Body of pancreas (tissue), 4 donors: ENCODE measurements around the gene LGR6.

Source experiments
- POLR2A ChIP-seq, 3 donors: fragments of 450-650 bp; IDR thresholded peaks; one replicate each; pipeline ENCODE4 v1.6.1; 2016; ENCODE audit warnings: antibody characterized with exemption in 3 of 3, mild to moderate bottlenecking in 2 of 3
- TF ChIP-seq, protein P1 (sequence below), 7 experiments: fragments of 450-650 bp in 4 of 7; fragments of 200-600 bp in 3 of 7; sonication (generic) in 3 of 7; IDR thresholded peaks; one replicate each; pipeline ENCODE4 v1.5.1; 2016 to 2019; ENCODE audit warnings: antibody characterized with exemption in 7 of 7

DNA sequence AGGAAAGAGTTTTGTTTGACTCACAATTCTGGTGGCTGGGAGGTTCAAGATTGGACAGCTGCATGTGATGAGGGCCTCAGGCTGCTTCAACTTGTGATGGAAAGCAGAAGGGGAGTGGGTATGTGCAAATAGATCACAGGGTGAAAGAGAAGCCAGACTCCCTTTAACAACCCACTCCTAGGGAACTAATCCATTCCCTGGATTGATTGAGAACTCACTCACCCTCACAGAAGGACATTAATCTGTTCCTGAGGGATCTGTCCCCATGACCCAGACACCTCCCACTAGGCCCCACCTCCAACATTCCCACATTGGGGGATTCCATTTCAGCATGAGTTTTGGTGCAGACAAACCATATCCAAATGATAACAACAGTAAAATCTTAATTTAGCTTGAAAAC lies 122.6 kb downstream of the LGR6 start:
- TF ChIP-seq, protein P1, sequence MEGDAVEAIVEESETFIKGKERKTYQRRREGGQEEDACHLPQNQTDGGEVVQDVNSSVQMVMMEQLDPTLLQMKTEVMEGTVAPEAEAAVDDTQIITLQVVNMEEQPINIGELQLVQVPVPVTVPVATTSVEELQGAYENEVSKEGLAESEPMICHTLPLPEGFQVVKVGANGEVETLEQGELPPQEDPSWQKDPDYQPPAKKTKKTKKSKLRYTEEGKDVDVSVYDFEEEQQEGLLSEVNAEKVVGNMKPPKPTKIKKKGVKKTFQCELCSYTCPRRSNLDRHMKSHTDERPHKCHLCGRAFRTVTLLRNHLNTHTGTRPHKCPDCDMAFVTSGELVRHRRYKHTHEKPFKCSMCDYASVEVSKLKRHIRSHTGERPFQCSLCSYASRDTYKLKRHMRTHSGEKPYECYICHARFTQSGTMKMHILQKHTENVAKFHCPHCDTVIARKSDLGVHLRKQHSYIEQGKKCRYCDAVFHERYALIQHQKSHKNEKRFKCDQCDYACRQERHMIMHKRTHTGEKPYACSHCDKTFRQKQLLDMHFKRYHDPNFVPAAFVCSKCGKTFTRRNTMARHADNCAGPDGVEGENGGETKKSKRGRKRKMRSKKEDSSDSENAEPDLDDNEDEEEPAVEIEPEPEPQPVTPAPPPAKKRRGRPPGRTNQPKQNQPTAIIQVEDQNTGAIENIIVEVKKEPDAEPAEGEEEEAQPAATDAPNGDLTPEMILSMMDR (IDR thresholded peaks at IDR 0.05), result no peak
- no peak for TF ChIP-seq POLR2A (IDR thresholded peaks at IDR 0.05)
